GM18502 (cell line): ENCODE measurements around the gene AHI1.

Experiments used
- ATAC-seq: cut with Tn5 transposase; IDR thresholded peaks from one replicate; pipeline ENCODE4 v1.9.1; 2021; ENCODE audit warnings: mild to moderate bottlenecking; ENCODE audit not compliant: unreplicated experiment, poor library complexity

The AHI1 gene

DNA sequence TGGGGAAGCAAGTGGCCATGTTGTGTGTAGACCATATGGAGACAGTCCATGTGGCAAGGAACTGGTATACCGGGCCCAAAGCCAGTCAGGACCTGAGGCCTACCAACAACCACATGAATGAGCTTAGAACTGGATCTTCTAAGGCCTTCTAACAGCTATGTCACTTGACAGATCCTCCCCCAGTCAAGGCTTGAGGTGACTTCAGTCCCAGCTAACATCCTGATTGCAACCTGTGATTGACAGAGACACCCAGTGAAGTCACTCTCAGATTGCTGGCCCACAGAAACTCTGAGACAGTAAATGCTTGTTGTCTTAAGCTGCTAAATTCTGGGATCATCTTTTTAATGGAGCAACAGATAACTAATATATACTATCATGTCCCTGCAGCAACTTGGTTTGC, 32.9 kb downstream of the AHI1 start:
- peak; percentile 85 for ATAC-seq

- ATAC-seq = no peak
These were observed 36.3 kb downstream of the AHI1 start for GRCh38 chr6:135461208-135461607.

DNA sequence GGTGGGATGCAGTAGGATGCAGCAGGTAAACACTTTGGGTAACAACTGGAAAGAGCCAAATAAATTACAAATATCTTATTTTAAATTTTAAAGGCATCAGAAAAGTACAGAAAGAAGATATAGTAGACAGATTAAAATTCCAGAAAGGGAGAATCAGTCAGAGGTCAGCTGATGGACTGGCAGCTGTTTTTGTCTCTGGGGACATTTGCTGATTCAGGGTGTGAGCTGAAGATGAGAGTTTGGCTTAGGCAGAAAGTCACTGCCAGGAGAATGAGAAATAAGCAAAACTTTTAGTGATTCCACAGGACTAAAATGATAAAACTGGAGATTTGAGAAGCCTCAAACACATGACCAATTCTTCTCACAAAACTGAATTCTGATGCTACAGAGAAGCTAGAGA, 39.5 kb downstream of the AHI1 start:
- ATAC-seq = no peak

- ATAC-seq = no peak
These were observed 45.8 kb downstream of the AHI1 start for GRCh38 chr6:135451617-135452190.

DNA sequence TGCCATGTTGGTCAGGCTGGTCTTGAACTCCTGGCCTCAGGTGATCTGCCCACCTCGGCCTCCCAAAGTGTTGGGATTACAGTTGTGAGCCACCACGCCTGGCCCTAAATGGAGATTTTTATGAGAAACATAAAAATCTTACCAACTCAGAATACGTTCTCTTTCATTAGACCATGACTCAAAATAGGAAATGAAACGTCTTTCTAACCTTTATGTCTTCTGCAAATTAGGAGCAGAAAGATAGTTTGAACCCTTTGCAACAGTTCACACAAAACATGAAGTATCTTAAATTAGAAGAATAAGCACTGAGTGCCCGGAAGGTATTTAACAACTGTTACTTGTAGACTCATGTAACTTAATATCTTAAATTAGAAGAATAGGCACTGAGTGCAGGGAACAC, 48.3 kb downstream of the AHI1 start:
- ATAC-seq = peak; percentile 58

- ATAC-seq = peak; percentile 82
These were observed 57.3 kb downstream of the AHI1 start for GRCh38 chr6:135440087-135440792.

- no peak for ATAC-seq
These were observed 58.0 kb downstream of the AHI1 start for GRCh38 chr6:135439549-135439948.

DNA sequence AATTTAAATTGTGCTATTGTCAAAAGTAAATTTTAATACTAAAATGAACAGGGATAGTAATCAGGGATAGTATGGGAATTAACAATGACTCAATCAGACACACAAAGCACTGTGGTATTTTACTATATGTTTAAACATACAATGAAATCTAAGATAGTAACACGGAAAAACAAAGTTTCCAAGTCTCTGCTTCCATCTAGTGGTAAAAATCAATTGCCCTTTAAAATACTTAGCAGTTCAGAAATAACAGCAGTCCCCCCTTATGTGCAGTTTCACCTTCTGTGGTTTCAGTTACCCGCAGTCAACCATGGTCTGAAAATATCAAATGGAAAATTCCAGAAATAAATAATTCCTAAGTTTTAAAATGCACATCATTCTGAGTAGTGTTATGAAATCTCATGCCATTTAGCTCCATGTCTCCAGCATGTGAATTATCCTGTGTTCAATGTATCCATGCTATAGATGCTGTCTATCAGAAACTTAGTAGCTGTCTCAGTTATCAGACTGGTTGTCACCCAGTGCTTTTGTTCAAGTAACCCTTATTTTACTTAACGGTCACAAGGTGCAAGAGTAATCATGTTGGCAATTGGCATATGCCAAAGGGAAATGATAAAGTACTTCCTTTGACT, 58.5 kb downstream of the AHI1 start:
- no peak for ATAC-seq

DNA sequence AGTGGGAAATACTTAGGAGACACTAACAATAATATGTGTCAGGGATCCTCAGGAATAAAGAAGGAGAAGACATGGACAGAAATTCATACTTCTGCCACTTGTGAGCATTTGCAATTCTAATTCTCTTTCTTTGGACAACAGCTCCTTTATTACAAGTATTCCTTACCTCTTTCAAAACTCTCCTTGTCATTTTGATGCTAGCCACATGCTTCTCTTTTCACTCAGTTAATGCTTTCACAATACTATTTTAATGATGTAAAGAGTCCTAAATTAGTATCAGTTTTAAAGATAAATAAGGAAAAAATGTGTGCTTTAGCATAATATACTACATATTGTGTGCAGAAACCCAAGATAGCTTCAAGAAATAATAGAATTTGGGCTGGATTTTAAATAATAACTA, 62.5 kb downstream of the AHI1 start:
- no peak for ATAC-seq

DNA sequence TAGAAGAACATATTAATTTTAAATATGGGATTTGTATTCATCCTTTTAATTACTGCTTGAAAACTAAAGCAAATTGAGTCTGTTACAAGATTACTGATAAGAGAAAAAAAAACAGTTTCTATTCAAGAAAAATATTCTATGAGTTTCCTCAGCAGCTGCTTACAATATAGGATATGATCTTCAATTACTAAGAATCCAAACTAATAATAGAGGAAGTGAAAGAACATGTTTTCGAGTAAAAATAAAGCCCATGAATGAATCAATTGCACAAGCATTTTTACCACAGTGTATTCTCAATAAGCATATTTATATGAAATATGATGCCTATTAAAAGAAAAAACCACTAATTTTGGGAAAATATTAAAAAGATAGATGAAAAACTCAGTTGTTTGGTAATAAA, 63.4 kb downstream of the AHI1 start:
- ATAC-seq = peak; percentile 76

DNA sequence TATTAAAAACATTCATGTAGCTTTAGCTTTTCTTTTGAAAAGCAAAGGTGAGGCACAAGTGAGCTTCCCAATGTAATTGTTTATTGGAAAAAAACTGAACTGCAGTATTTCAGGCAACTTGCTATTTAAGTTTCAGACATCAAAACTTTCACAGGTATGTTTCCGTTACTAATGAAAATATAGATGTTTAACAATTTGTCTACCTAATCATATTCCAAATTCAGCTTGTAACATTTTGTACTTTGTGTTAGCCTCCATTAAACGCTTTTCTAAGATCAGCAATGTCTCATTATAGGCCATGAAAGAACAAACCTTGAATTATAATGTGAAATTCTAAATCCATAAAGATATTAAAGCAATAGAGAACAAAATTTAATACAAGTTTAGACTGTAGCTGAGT, 69.5 kb downstream of the AHI1 start:
- ATAC-seq = no peak

DNA sequence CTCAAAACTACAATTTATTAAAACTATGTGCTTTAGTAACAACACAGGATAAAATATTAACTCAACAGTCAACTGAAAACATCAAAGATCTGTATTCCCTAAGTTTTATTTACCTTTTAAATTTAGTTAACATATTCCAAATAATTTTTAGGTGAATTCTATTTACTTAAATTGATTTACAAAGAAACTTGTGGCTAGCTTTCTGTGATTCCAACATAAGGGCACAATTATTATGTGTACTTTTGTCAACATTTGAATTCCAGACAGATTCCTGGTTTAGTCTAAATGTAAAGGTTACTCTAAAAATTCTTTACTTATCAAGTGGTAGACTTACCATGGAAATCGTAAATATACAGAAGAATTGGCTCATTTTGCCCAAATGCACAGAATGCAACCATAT, 70.7 kb downstream of the AHI1 start:
- no peak for ATAC-seq

- no peak for ATAC-seq
These were observed 73.2 kb downstream of the AHI1 start for GRCh38 chr6:135424385-135424784.

DNA sequence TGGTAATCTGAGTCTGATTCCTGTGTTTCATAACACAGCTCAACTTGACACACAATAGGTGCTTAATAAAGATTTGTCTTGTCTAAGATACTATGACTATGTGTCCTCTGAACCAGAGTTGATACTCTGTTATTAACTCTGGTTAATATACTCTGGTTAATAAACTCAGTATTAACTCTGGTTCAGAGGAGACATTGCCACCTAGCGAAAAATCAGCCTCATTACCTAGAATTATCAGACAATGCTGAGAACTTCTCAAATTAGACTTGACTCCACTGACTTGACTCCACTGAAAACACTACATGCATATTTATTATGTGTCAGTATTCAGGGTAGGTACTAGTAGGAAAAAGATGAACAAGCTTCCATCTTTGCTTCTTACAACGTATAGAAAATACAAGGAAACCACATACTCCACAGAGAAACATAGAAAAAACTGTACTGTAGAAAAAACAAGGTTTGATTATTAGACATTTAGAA, 73.9 kb downstream of the AHI1 start:
- peak; percentile 87 for ATAC-seq

DNA sequence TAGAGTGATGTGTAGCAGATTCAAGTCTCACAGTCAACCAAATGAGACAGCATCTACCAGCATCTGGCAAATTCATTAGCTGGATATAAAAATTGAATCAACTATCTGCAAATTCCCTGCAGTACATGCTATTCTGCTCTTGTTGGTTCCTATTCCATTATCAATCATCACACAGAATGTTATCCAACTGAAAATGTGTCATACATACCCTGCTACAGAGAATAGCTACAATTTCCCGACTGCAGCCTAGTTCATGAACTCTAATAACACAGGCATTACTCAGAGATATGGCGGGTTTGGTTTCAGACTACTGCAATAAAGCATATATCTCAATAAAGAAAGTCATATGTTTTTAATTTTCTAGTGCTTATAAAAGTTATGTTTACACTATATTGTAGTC, 78.4 kb downstream of the AHI1 start:
- ATAC-seq = no peak

DNA sequence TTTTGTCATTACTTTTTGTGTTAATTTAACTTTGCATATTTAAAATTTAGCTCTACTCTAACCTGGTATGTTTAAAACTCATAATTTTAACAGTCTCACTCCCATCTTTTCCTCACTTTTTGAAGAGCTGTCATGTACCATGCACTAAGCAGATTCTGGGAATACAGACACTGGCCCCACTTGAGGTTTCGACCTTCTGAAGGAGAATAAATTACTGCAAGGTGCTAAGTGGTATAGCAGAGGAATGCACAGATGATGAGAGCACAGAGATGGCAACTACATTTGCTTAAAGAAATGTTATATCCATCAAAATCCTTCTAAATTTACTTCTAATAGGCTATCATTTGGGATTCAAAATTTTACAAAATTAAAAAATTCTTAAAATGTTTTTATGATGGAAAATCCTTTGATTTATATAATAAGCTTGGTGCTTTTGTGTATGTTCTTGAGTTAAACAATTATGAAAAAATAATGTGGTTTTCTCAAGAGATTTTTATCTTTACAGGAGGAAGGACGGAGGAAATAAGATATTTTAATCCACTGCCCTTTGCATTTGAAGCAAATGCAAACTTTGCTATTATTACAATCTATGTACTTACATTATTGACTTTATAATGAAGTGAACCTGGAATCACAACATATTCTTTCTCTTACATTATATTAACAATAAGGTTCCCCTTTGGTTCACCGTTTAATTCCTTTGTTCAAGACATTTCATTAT, 79.3 kb downstream of the AHI1 start:
- no peak for ATAC-seq

- ATAC-seq = no peak
These were observed 84.8 kb downstream of the AHI1 start for GRCh38 chr6:135412761-135413160.

GRCh38 chr6:135411849-135412248, 85.7 kb downstream of the AHI1 start:
- ATAC-seq = no peak

DNA sequence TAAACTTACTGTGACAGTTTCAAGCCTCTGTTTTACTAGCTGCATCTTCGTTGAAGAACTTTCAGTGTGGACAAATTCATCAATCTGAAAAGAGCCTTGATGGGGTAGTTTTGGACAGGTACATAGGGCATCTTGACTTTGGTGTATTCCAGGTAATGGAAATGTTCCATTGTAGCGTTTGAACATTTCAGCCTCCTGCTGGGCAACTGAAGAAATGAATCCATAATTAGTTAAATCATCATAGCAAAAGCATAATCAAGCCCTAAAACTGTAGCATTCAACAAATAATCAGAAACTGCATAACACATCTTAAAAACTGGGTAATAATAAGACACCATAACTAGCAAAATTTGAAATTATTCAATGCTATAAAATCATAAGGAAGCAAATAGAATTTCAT, 86.2 kb downstream of the AHI1 start:
- ATAC-seq = no peak

DNA sequence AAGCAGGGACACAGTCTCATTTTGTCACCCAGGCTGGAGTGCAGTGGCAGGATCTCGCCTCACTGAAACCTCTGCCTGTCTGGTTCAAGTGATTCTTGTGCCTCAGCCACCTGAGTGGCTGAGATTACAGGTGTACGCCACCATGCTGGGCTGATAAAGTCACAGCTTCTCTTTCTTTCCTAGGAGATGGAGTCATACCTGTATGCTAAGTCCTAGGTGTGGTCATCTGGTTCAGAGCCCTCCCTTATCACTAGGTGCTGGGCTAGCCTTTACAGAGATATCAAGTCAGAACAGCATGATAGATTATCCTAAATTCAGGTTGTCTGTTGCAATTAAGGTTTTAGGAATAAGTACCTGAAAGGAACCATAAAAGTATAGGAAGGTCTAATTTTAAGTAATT, 86.7 kb downstream of the AHI1 start:
- no peak for ATAC-seq

GRCh38 chr6:135403584-135403983, 94.0 kb downstream of the AHI1 start:
- no peak for ATAC-seq
